HG03521 (cell line): ENCODE results near the gene SCD5.

Source experiments
- ATAC-seq: cut with Tn5 transposase; IDR thresholded peaks from one replicate; pipeline ENCODE4 v1.9.1; 2021; ENCODE audit warnings: mild to moderate bottlenecking, moderate library complexity; ENCODE audit not compliant: unreplicated experiment

SCD5 gene

DNA sequence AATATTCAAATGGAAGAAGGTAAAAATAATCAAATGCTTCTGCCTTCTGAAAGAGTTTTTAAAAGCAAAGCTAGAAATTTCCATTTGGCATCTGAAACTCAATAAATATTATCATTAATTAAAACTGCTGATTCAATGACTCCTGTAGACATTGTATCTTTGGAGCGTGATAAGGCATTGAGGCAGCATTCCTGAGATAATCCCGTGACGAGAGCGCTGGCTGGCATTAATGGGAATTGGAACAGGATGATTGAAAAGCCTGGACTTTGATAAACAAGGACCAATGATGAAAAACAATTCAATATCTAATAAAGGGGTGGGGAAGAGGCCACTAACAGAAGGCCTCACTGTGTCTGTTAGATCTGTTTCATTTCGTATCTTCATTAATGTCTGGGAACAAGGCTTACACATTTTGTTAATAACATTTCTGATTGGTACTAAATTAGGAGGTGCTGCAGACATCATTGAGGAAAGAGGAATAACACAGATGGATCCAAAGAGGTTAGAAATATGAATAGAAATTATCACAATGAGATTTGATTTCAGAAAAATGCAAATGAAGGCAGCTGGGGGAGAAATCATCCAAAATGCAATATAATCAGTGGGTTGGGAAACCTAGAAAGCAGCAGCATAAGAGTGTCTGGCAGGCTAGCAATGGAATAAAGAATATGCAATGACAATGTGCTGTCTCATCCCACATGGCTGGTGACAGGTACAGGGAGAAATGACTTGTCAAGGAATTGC, 102.3 kb downstream of the SCD5 start:
- no peak for ATAC-seq

DNA sequence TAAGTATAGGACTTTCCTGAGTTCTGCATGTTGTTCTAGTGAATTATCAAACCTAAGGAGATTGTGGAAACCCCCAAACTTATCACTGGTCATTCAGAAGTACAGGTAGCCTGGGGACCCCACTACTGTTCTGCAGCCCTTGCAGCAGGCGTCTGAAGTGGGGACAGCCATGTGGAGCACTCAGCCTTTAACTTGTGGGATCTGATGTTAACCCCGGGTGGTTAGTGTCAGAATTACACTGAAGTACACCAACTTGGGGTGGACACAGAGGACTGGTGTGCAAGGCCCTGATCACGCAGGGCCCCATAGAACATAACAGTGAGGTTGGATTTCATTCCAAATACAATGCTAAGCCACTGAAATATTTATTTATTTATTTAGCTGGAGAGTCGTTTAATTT, 103.7 kb downstream of the SCD5 start:
- ATAC-seq, result no peak

DNA sequence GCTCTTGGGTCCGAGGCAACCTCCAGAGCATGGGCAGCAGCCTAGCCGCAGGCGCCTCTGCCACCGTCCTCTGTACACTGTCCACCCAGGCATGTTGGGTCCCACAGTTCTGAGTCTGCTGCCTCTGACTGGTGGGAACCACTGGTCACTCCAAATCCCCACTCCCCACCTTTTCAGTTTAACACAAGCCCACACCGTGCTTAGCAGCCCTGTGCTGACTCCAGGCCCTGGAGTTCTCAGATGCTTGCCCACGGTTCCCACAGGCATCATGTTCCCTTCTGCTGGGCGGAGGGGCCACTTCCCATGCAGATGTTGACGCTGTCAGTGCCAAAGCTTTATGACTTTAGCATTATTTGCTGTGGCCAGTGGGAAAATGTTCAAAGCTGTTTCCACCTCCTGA, 104.5 kb downstream of the SCD5 start:
- ATAC-seq, result no peak

DNA sequence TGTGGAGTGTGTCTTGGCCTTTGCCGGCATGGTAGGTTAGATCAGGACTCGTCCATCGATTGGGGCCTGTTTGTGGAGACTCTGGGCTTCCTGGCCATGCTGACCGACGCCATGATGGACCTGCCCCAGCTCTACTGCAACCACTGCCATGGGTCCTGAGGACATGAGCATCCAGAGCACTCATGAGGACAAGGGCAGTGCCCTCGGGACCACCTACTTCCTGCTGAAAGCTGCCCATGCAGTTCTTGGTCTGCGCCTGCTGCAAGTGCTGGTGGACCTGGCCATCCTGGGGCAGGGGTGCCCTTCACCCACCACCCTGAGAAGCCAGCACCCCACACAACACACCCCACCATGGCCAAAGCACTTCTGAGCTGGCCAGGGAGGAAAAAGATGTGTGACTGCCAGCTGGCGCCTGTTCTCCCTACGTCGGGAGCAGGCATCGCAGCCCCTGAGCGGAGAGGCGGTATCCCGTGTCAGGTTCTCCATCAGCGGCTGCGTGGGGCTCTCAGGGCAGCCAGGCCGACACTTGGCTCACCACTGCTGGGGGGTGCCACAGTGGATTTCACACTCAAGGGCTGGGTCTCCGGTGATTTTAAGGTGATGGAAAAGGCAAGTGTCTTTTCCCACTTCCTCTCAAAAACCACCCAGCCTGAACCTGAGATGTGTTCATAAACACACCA, 106.4 kb downstream of the SCD5 start:
- ATAC-seq, result no peak

DNA sequence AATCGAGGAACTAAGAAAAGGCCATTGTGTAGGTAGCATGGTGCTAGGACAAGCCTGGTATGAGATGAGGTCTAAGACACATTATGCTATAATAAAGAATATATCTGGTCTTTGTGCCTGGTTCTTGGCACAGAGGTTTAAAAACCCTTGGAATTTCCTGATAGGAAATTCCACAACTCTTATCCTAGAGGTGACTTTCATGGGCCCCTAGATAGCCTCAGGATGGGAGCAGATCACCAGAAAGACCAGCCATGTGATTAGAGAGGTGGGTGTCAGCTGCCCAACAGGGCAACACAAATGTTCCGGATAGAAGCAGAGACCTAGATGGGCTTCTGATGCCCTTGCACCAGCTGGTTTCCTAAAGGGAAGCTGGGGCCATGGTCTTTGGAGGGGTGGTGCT, 107.2 kb downstream of the SCD5 start:
- ATAC-seq, result no peak

DNA sequence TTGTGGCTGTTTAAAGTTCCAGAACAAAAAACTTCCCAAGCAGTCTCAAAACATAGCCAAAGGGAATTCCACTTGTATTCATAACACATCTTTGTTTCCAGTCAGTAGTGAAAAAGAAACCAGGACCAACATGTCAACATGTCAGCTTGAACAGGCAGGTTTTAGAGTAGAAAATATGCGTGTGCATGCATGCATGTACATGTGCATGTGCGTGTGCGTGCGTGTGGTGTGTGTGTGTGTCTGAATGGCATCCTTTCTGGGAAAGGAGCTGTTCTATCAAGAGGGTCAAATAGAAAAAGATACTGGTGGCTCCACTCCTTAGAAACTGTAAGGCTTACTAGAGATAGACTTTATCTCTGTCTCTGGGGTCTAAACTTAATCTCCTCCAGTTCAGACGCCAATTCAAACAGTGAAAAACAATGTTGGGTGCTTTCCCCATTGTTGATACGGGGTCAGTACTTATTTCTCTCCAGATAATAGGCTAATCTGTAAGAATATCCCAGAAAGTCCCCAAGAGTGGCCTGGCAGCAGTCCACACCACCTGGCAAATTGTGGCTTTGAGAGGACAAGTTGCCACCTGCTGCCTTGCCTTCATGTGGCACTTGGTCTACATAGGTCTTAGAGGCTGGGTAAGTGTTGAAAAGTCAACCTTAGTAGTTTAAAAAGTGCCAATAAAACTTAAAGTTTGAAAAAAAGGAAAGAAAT, 110.4 kb downstream of the SCD5 start:
- ATAC-seq, result no peak

DNA sequence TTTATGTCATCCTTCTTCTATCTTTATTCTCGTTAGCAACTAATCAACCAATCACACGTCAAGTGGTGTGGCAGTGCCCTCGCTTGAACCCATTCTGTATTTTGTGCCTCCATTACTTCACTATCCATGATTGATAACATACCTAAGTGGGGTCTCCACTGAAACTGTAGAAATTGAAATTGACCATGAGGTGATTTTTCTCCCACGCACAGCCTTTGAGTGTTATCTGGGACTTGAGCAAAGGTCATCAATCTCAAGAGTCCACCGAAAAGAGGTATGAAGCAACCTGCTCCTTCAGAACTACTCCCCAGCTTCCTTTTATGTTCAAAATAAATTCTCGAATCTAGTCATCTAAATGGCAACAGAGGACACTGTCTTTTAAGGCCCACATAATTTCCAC, 111.1 kb downstream of the SCD5 start:
- ATAC-seq, result no peak

DNA sequence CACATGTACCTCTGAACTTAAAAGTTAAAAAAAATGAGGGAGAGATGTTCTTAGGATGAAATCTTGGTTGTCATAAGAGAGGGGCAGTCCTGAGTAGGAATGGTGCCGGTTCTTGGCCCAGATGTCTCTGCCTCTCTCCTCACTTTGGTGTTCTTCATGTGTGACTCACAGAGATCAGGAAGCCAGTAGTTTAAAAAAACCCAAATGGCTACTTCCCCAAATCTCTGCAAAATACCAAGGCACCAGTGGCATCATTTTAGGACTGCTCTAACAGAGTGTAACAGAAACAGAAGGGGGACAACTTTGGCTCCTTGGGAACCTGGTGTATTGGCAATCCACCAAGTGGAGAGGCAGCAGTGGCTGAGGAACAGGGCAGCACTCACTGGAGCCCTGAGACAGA, 116.8 kb downstream of the SCD5 start:
- no peak for ATAC-seq

DNA sequence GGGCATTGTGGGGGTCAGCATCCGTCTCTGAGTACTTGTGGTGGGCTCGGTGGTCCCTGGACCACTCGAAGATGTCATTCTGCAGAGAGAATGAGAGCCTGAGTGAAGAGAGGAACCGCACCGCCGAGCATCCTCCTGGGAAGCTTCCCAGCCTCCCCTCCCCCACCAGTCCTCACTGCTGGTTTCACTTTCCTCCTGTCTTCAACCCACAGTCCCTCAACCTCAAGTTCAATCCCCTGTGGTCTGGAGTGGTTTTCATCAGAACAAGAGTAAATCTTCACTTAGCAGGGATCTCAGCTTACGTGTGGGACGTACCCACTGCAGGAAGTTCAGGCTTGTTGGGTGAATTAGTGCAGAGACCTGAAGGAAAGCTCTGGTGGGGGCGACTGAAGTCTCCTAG, 117.8 kb downstream of the SCD5 start:
- no peak for ATAC-seq

DNA sequence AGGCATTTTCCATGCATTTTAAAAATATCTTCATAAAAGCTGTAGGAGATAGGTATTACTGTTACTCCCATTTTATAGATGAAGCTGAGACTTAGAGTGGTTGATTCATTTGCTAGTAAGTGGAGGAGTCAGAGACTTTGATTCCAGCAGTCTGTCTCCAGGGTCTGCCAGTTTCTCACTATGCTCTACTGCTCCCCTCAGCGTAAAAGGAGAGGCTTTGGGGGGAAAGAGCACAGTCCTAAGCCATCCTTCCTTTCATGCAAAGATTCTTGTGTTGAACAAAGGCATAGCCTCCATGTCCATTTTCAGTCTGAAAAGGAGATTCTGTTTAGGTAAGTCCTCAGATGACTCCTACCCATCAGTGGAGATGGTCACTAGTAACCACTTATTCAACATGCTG, 119.1 kb downstream of the SCD5 start:
- ATAC-seq, result no peak

DNA sequence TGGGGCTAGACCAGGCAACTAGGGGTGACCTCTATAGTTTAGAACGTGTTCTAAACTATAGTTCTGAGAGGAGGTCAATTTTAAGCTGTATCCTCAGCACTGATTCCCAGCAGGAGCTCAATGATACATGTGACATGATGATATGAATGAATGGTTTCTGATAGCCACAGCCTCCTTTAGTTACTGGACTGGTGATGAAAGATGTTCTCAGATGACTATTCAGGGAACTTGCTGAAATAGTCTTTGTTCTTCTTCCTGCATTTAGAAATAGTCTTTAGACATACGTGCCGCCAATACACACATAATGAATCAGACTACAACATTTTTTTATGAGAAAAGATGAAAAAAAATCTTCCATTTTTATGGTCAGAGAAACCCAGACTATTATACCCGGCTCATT, 120.5 kb downstream of the SCD5 start:
- no peak for ATAC-seq

DNA sequence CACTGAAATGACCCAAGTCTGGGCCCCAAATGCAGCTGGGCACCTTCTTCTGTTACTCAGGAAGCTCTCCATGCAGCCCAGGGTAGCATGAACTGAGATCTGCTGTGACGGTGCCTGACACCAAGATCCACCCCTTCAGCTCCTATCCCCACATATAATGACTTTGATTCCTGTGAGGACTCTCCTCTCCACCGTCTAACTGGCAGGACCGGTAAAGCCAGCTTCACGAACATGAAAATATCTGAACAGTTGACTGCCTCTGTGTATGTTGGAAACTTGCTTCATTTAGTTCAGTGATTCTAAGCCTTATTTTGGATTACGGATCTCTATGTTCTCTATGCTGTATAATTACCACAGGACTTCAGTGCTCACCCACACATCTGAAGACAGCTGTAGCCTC, 121.3 kb downstream of the SCD5 start:
- no peak for ATAC-seq

DNA sequence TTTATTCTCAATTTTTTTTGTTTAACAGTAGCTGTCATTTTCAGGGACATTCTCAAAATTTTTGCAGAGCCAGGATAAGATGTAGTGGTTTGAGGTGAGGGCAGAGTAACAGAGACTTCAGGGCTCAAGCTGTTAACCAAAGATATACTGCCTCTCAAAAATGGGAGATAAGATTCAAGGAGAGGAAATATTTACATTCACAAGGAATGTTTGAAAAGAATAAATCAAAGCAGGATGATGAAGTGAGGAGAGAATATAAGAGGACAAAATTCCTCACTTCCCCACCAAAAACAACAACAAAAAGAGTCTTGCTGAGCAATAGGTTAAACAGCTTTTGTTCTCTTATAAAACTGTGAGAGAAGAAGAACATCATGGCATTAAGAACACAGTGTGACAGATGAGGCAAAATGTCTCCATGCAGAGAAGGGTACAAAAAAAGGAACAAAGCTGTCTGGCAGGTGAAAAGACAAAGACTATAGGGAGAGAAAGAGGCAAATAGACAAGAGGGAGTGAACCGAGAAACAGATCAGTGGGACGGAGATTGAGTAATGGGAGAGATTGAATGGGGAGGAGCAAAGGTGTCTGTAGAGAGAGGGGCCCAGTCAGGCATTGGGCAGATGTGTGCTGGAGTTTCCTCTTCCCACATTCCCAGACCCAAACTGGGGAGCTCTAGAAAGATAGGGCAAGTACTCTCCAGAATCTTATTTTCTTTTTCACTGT, 130.7 kb downstream of the SCD5 start:
- no peak for ATAC-seq

DNA sequence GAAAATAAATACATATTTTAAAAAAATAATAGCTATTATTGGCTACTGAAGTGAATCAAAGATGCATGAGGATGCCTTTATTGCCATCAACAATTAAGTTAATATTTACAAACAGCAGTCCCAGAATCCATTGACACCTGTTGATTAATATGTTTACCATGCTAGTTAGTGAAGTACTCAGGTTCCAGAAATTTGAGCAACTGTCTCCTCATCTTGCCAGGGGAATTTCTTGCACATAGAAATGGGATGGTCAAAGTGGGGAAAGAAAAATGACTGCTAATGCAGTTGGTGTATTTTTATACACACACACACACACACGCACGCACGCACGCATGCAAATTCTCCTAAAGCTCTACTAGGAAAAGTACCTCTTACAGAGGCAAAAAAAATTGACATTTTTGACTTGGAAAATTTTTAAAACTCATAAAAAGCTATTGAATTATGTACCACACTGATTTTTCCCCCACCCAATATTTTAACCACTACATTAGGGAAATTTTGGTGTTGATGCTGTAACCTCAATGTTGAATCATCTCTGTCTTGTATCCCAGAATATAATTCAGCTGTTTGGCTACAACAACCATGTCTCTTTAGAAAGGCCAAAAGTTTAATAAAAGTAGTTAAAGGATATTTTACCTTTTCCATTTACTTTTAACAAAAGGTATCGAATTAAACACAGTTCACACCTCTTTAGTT, 131.5 kb downstream of the SCD5 start:
- no peak for ATAC-seq

DNA sequence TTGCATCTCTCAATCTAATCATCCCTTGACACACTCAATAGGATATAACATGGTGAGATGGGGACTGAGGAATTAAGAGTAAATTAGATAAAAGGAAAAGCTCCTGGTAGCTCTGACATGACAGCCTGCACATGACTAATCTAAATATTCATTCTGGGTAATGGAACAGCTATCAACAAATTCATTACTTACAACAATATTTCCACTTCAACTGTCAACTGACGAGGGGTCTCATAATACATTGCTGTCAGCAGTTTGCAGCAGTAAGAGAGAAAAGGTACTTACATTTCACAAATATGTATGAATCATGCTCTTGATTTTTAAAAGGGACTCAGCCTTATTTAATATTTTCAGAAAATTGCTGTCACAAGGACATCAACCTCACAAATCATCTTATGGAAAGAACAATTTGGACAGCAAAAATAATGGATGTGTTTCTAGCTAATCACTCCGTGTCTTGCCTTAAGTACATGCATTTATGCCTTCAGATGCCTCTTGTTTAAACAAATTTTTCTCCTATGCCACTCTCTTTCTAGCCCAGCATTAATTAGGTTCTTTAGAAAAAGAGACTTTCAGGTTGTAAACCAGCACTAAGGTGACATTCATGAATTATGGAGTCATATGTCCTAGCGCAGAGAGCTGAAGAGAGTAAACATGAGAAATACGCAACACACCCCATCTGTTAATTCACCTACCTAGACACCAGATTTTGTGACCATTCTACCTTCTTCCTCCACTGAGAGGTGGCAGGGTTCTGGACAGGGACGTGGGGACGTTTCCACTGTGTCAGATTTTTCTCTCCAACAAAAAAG, 137.2 kb downstream of the SCD5 start:
- no peak for ATAC-seq

DNA sequence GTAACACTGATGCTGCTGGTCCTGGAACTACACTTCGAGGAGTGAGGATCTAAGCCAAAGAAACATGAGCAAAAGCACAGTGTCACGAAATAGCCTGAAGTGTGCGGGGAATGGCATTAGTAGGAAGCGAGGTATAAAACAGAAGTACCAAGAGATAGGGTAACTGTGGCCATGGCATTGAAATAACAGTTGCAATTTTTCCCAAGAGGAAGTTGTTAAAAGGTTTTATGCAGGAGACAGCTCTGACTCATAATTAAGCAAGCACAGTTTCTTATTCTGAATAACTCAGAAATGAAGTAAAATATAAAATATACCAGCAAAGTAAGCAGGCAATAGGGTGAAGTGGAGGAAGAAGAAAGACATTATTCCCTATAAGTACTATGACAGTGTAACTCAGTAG, 146.5 kb downstream of the SCD5 start:
- no peak for ATAC-seq

DNA sequence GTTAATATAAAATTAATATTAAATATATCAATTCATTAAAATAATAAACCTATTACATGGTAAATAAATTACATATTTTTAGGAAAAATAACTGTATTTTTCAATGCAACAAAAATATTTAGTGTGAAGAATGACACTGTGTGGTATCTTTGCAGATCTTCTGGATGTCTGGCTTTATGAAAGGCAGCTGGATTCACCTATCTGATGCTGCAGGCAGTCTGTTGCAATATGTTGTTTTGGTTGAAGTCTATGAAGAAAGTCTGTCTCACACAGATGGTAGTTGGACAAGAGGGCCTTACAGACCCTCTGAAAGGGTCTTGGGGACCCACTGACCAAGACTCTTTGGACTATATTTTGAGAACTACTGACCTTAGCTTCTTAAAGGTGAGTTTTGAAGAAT, 147.7 kb downstream of the SCD5 start:
- ATAC-seq, result no peak

DNA sequence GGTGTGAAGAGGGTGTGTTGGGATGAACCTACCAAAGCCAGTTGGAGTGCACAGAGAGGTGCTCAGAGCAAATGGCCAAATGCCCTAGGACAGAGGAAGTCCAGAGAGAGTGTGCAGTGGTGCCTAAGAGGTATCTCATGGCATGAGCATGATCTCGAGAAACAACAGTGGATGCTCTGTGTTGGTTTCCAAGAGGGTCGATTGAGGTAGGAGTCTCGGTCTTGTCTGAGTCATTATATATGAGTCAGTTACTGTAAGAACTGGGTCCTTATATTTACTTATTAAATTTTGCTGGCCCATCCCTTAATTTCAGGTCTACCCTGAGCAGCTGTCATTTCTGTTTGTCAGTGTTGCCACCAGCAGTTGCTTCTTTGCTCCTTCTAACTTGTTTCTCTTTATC, 150.2 kb downstream of the SCD5 start:
- no peak for ATAC-seq

DNA sequence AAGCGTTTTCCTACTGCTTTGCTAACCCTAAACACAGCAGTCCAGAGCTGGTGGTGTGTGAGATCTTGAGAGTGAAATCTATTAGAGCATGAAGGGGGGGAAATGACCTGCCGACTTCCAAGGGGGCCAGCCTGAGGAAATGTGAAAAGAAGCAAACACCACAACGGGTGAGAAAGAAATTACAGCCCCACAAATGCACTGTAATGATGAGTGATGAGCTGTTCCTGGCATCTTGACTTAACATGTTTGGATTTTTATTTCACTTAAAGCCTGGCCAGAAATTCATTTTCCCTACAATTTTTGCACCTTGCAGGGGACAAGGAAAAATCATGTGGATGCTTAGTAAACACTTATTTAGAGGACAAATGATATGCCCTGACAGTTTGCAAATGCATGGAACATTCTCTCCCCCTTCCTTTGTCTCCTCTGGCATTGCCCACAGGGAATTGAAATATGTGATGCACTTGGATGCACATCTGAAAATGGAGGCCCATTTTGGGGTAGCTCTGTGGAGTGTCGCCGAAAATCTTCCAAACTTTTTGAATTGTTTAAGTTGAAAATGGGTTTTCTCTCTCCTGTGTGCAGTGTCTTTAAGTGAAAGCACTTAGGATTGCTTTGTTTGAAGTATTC, 152.5 kb downstream of the SCD5 start:
- ATAC-seq, result no peak

DNA sequence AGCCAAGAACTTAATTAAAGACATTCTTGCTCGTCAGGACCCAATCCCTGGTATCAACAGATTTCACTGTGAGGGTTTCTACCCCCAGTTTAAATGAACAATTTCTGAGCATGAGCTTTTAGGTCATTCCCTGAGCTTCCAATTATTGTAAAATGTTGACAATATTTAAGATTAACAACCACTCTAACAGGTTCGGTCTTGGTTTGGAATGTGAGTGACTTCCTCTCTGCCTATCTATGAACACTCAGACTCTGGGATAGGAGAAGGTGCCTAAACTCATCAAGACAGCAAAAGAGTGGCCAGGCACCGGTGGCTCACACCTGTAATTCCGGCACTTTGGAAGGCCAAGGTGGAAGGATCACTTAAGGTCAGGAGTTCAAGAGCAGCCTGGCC, 153.9 kb downstream of the SCD5 start:
- ATAC-seq, result no peak
